Activated T-cell treated with anti-CD3 and anti-CD28 coated beads, Interleukin-2, amount 50 U/mL, for 72 hours (primary cell): ENCODE results near the gene FIGLA. TPM values are rescaled to one million over a fixed set of nuclear protein-coding genes. Genes with fewer than 3 reads are reported as not detected.

ENCODE experiments used
- ATAC-seq, 2 donors: fragments of 150-1000 bp; cut with Tn5 transposase; replicated peaks in 1 of 2; 2 replicates each; pipeline ENCODE4 v1.10.0; 2021; ENCODE audit warnings: moderate library complexity in 2 of 2, mild to moderate bottlenecking in 1 of 2
- DNase-seq, 2 donors: peaks; one replicate each; pipeline ENCODE4 v3.0.0; 2021 to 2022; ENCODE audit warnings: mixed read lengths in 1 of 2
- H3K27ac Mint-ChIP-seq: one replicate; pipeline ENCODE4 v1.8.0; 2022; ENCODE audit warnings: mild to moderate bottlenecking, moderate library complexity, mixed read lengths
- H3K27me3 Mint-ChIP-seq: one replicate; pipeline ENCODE4 v1.8.0; 2022; ENCODE audit warnings: low read depth, mixed read lengths
- H3K36me3 Mint-ChIP-seq, 2 donors: one replicate each; pipeline ENCODE4 v1.8.0; 2022; ENCODE audit warnings: mixed read lengths in 2 of 2, mild to moderate bottlenecking in 1 of 2; ENCODE audit not compliant: insufficient read depth in 2 of 2
- H3K4me1 Mint-ChIP-seq: one replicate; pipeline ENCODE4 v1.8.0; 2022; ENCODE audit warnings: low read depth, mixed read lengths
- H3K4me3 Mint-ChIP-seq, 2 donors: one replicate each; pipeline ENCODE4 v1.8.0; 2022; ENCODE audit warnings: mild to moderate bottlenecking in 2 of 2, mixed read lengths in 2 of 2, moderate library complexity in 2 of 2
- H3K9me3 Mint-ChIP-seq, 2 donors: one replicate each; pipeline ENCODE4 v1.8.0; 2022; ENCODE audit warnings: mixed read lengths in 2 of 2
- total RNA-seq, 2 donors: library from RNA; stranded (reverse); gene quantifications; one replicate each; pipeline ENCODE4 v1.2.3, GENCODE V29; 2022

The FIGLA gene
- total RNA-seq, 2 donors from 2014 or later: 0.35 TPM; not detected in 1

- Mint-ChIP-seq H3K9me3 (no peaks in the 10 kb centered on the region), H3K36me3 (no peaks in the 10 kb centered on the region), H3K4me1 (peaks cover 26% of the 10 kb centered on the region), H3K4me3 (peak overlapping the region; percentile 10 to 44), H3K27ac (peak overlapping the region; percentile 55), H3K27me3 (peaks cover 6% of the 10 kb centered on the region)
- no peak for DNase-seq
- no peak for ATAC-seq
These were observed 36.9 kb upstream of the FIGLA start for GRCh38 chr2:70827388-70827787.

GRCh38 chr2:70826696-70827350, 36.4 kb upstream of the FIGLA start:
- DNase-seq (no peak), ATAC-seq (peak; percentile 56 to 59)
- Mint-ChIP-seq H3K36me3 (no peaks in the 10 kb centered on the region), H3K4me3 (peak overlapping the region; percentile 10 to 44), H3K4me1 (peaks cover 26% of the 10 kb centered on the region), H3K27ac (peak overlapping the region; percentile 55), H3K9me3 (no peaks in the 10 kb centered on the region), H3K27me3 (peaks cover 6% of the 10 kb centered on the region)

GRCh38 chr2:70823249-70823648, 32.8 kb upstream of the FIGLA start:
- no peak for ATAC-seq
- no peaks in the 10 kb centered on the region for H3K27me3 Mint-ChIP-seq
- H3K36me3 Mint-ChIP-seq: no peaks in the 10 kb centered on the region
- no peak overlapping the region for H3K4me3 Mint-ChIP-seq
- peaks cover 28% of the 10 kb centered on the region for H3K4me1 Mint-ChIP-seq
- no peaks in the 10 kb centered on the region for H3K9me3 Mint-ChIP-seq
- DNase-seq: no peak
- H3K27ac Mint-ChIP-seq: no peak overlapping the region

GRCh38 chr2:70822843-70823242, 32.4 kb upstream of the FIGLA start:
- no peak for DNase-seq
- no peak overlapping the region for H3K27ac Mint-ChIP-seq
- H3K27me3 Mint-ChIP-seq: no peaks in the 10 kb centered on the region
- peak in 1 of 2 donors; percentile 25 for ATAC-seq
- no peak overlapping the region for H3K4me3 Mint-ChIP-seq
- H3K36me3 Mint-ChIP-seq: no peaks in the 10 kb centered on the region
- H3K9me3 Mint-ChIP-seq: no peaks in the 10 kb centered on the region
- H3K4me1 Mint-ChIP-seq: peaks cover 29% of the 10 kb centered on the region

GRCh38 chr2:70820499-70820898, 30.1 kb upstream of the FIGLA start, which contains the start of gene CLEC4F:
CLEC4F (minus strand) TSS chr2:70820599; CDS start chr2:70820523, 76 bp downstream.
- no peaks in the 10 kb centered on the region for H3K27me3 Mint-ChIP-seq
- no peaks in the 10 kb centered on the region for H3K9me3 Mint-ChIP-seq
- no peak within 1 kb of the TSS for H3K27ac Mint-ChIP-seq
- ATAC-seq (no peak), DNase-seq (no peak)
- H3K36me3 Mint-ChIP-seq: no peaks in the 10 kb centered on the region
- H3K4me1 Mint-ChIP-seq: peaks cover 22% of the 10 kb centered on the region
- H3K4me3 Mint-ChIP-seq: no peak within 1 kb of the TSS

GRCh38 chr2:70817284-70817954, 27.0 kb upstream of the FIGLA start:
- ATAC-seq (peak; percentile 56 to 80), DNase-seq (no peak)
- Mint-ChIP-seq H3K4me1 (peaks cover 22% of the 10 kb centered on the region), H3K4me3 (peak overlapping the region; percentile 1 to 55), H3K27me3 (peaks cover 5% of the 10 kb centered on the region), H3K27ac (peak overlapping the region; percentile 21), H3K9me3 (no peaks in the 10 kb centered on the region), H3K36me3 (no peaks in the 10 kb centered on the region)

- ATAC-seq: no peak
- H3K36me3 Mint-ChIP-seq: no peaks in the 10 kb centered on the region
These were observed 26.3 kb upstream of the FIGLA start for GRCh38 chr2:70816726-70817125.

GRCh38 chr2:70808983-70809958, 18.8 kb upstream of the FIGLA start:
- Mint-ChIP-seq H3K27ac (no peak overlapping the region), H3K9me3 (no peaks in the 10 kb centered on the region), H3K4me1 (no peaks in the 10 kb centered on the region), H3K36me3 (no peaks in the 10 kb centered on the region), H3K4me3 (no peak overlapping the region), H3K27me3 (peaks cover 5% of the 10 kb centered on the region)
- DNase-seq: no peak
- no peak for ATAC-seq

More at GRCh38 chr2:70816726-70817125, 26.3 kb upstream of the FIGLA start:
- Mint-ChIP-seq H3K4me3 (no peak overlapping the region), H3K9me3 (no peaks in the 10 kb centered on the region), H3K4me1 (peaks cover 22% of the 10 kb centered on the region), H3K27me3 (peaks cover 5% of the 10 kb centered on the region), H3K27ac (no peak overlapping the region)
- DNase-seq: no peak

- Mint-ChIP-seq H3K4me3 (no peak overlapping the region), H3K27ac (no peak overlapping the region), H3K4me1 (no peaks in the 10 kb centered on the region), H3K36me3 (no peaks in the 10 kb centered on the region), H3K9me3 (no peaks in the 10 kb centered on the region), H3K27me3 (peaks cover 1% of the 10 kb centered on the region)
- DNase-seq: no peak
- no peak for ATAC-seq
These were observed 17.3 kb upstream of the FIGLA start for GRCh38 chr2:70807828-70808118.

- H3K4me3 Mint-ChIP-seq: no peak overlapping the region
- H3K9me3 Mint-ChIP-seq: no peaks in the 10 kb centered on the region
- H3K27ac Mint-ChIP-seq: no peak overlapping the region
- no peaks in the 10 kb centered on the region for H3K27me3 Mint-ChIP-seq
- ATAC-seq (no peak), DNase-seq (no peak)
- H3K4me1 Mint-ChIP-seq: no peaks in the 10 kb centered on the region
- H3K36me3 Mint-ChIP-seq: no peaks in the 10 kb centered on the region
These were observed 16.8 kb upstream of the FIGLA start for GRCh38 chr2:70807102-70807827.

GRCh38 chr2:70806620-70807019, 16.2 kb upstream of the FIGLA start:
- no peak overlapping the region for H3K27ac Mint-ChIP-seq
- ATAC-seq (no peak), DNase-seq (no peak)
- no peaks in the 10 kb centered on the region for H3K36me3 Mint-ChIP-seq
- no peaks in the 10 kb centered on the region for H3K9me3 Mint-ChIP-seq
- H3K27me3 Mint-ChIP-seq: no peaks in the 10 kb centered on the region
- no peak overlapping the region for H3K4me3 Mint-ChIP-seq
- no peaks in the 10 kb centered on the region for H3K4me1 Mint-ChIP-seq

GRCh38 chr2:70806013-70806412, 15.6 kb upstream of the FIGLA start:
- Mint-ChIP-seq H3K36me3 (no peaks in the 10 kb centered on the region), H3K4me3 (no peak overlapping the region), H3K4me1 (no peaks in the 10 kb centered on the region), H3K27ac (no peak overlapping the region), H3K27me3 (no peaks in the 10 kb centered on the region), H3K9me3 (no peaks in the 10 kb centered on the region)
- DNase-seq: no peak
- ATAC-seq: no peak
